SK-N-SH treated with all-trans-retinoic acid at 6 μM for 48 hours (cell line): ENCODE data around the gene BEGAIN.

ENCODE experiments used
- ATAC-seq: fragments of 200-7000 bp; cut with Tn5 transposase; 3 replicates; pipeline ENCODE4 v1.9.1; 2020; ENCODE audit warnings: mild to moderate bottlenecking, moderate library complexity
- ARNTL ChIP-seq: fragments of 450-650 bp; formaldehyde crosslinking; IDR thresholded peaks from 2 replicates; pipeline ENCODE4 v1.5.0; 2020; ENCODE audit warnings: low read depth, mild to moderate bottlenecking, moderate library complexity, borderline replicate concordance
- BACH2 ChIP-seq: fragments of 250-450 bp; sonication (Bioruptor Pico); IDR thresholded peaks from 2 replicates; pipeline ENCODE4 v1.9.0; 2021; ENCODE audit warnings: mild to moderate bottlenecking, borderline replicate concordance
- CREB5 ChIP-seq: fragments of 250-450 bp; sonication (Bioruptor Pico); IDR thresholded peaks from 2 replicates; pipeline ENCODE4 v1.5.1; 2020; ENCODE audit warnings: low read depth, mild to moderate bottlenecking, moderate library complexity
- CSDC2 ChIP-seq: fragments of 250-450 bp; sonication (Bioruptor Pico); IDR thresholded peaks from 2 replicates; pipeline ENCODE4 v1.5.0; 2020; ENCODE audit warnings: mild to moderate bottlenecking, moderate library complexity
- CSRNP3 ChIP-seq: fragments of 250-450 bp; sonication (Bioruptor Pico); IDR thresholded peaks from 2 replicates; pipeline ENCODE4 v1.5.1; 2021; ENCODE audit warnings: mild to moderate bottlenecking, moderate library complexity
- ESRRG ChIP-seq: fragments of 250-450 bp; sonication (Bioruptor Pico); IDR thresholded peaks from 2 replicates; pipeline ENCODE4 v1.6.1; 2021; ENCODE audit warnings: mild to moderate bottlenecking
- GLIS3 ChIP-seq: fragments of 250-450 bp; sonication (Bioruptor Pico); IDR thresholded peaks from 2 replicates; pipeline ENCODE4 v1.5.0; 2020; ENCODE audit warnings: mild to moderate bottlenecking, moderate library complexity
- ISL1 ChIP-seq: fragments of 250-450 bp; sonication (Bioruptor Pico); IDR thresholded peaks from 2 replicates; pipeline ENCODE4 v2.1.2; 2022; ENCODE audit warnings: mild to moderate bottlenecking, moderate library complexity
- OSR1 ChIP-seq: fragments of 250-450 bp; sonication (Bioruptor Pico); IDR thresholded peaks from 2 replicates; pipeline ENCODE4 v1.8.0; 2022; ENCODE audit warnings: moderate library complexity, mild to moderate bottlenecking, inconsistent platforms
- PATZ1 ChIP-seq: fragments of 250-450 bp; sonication (Bioruptor Pico); IDR thresholded peaks from 2 replicates; pipeline ENCODE4 v1.8.0; 2020; ENCODE audit warnings: mild to moderate bottlenecking, moderate library complexity, borderline replicate concordance
- PPARA ChIP-seq: fragments of 250-450 bp; sonication (Bioruptor Pico); IDR thresholded peaks from 2 replicates; pipeline ENCODE4 v1.5.0; 2020; ENCODE audit warnings: mild to moderate bottlenecking, borderline replicate concordance
- RARB ChIP-seq: fragments of 250-450 bp; sonication (Bioruptor Pico); IDR thresholded peaks from 2 replicates; pipeline ENCODE4 v1.8.0; 2021; ENCODE audit warnings: mild to moderate bottlenecking, moderate library complexity
- SNAI2 ChIP-seq: fragments of 250-450 bp; sonication (Bioruptor Pico); IDR thresholded peaks from 2 replicates; pipeline ENCODE4 v1.5.0; 2020; ENCODE audit warnings: mild to moderate bottlenecking, moderate library complexity
- TCF4 ChIP-seq: fragments of 250-450 bp; sonication (Bioruptor Pico); IDR thresholded peaks from 2 replicates; pipeline ENCODE4 v1.8.0; 2021; ENCODE audit warnings: mild to moderate bottlenecking, moderate library complexity, borderline replicate concordance
- TOX ChIP-seq: fragments of 250-450 bp; sonication (Bioruptor Pico); IDR thresholded peaks from 2 replicates; pipeline ENCODE4 v1.8.0; 2021; ENCODE audit warnings: mild to moderate bottlenecking, moderate library complexity, borderline replicate concordance
- TSHZ2 ChIP-seq: fragments of 250-450 bp; sonication (Bioruptor Pico); IDR thresholded peaks from 2 replicates; pipeline ENCODE4 v1.5.0; 2020; ENCODE audit warnings: mild to moderate bottlenecking, moderate library complexity
- ZC3H10 ChIP-seq: fragments of 250-450 bp; sonication (Bioruptor Pico); IDR thresholded peaks from 2 replicates; pipeline ENCODE4 v1.5.1; 2021; ENCODE audit warnings: mild to moderate bottlenecking, moderate library complexity
- ZFP3 ChIP-seq: fragments of 250-450 bp; sonication (Bioruptor Pico); IDR thresholded peaks from 2 replicates; pipeline ENCODE4 v1.5.0; 2020; ENCODE audit warnings: mild to moderate bottlenecking, moderate library complexity
- ZFP30 ChIP-seq: fragments of 450-650 bp; formaldehyde crosslinking; IDR thresholded peaks from 2 replicates; pipeline ENCODE4 v1.5.0; 2022; ENCODE audit warnings: mild to moderate bottlenecking, moderate library complexity
- ZNF565 ChIP-seq: fragments of 450-650 bp; formaldehyde crosslinking; conservative IDR thresholded peaks from 2 replicates; pipeline ENCODE4 v1.5.0; 2020; ENCODE audit warnings: low read depth, mild to moderate bottlenecking, moderate library complexity
- ZNF70 ChIP-seq: fragments of 450-650 bp; formaldehyde crosslinking; IDR thresholded peaks from 2 replicates; pipeline ENCODE4 v1.5.0; 2020; ENCODE audit warnings: mild to moderate bottlenecking, moderate library complexity
- ZNF8 ChIP-seq: fragments of 450-650 bp; formaldehyde crosslinking; IDR thresholded peaks from 2 replicates; pipeline ENCODE4 v1.5.0; 2020; ENCODE audit warnings: mild to moderate bottlenecking, moderate library complexity

BEGAIN gene

GRCh38 chr14:100634026-100634425 is 46.8 kb upstream of the BEGAIN start:
- ATAC-seq, result no peak

GRCh38 chr14:100633406-100633805 is 46.2 kb upstream of the BEGAIN start:
- no peak for TF ChIP-seq ZNF8 (CRISPR knock-in tag)
- TF ChIP-seq ZC3H10 (CRISPR knock-in tag), result no peak
- TF ChIP-seq PPARA (CRISPR knock-in tag), result no peak
- no peak for TF ChIP-seq ISL1
- TF ChIP-seq ARNTL, result no peak
- no peak for ATAC-seq

More at GRCh38 chr14:100634026-100634425, 46.8 kb upstream of the BEGAIN start:
- TF ChIP-seq ISL1 (no peak), ESRRG (CRISPR knock-in tag) (no peak), ARNTL (no peak), PATZ1 (CRISPR knock-in tag) (no peak), CSRNP3 (CRISPR knock-in tag) (no peak), RARB (CRISPR knock-in tag) (no peak)

- ATAC-seq, result no peak
- TF ChIP-seq ESRRG (CRISPR knock-in tag) (no peak), ZC3H10 (CRISPR knock-in tag) (no peak), SNAI2 (CRISPR knock-in tag) (no peak), BACH2 (no peak), ZFP3 (no peak), CSDC2 (no peak), TOX (CRISPR knock-in tag) (no peak), ISL1 (no peak), ZNF565 (CRISPR knock-in tag) (no peak), GLIS3 (CRISPR knock-in tag) (no peak), OSR1 (CRISPR knock-in tag) (no peak), TSHZ2 (CRISPR knock-in tag) (no peak), ZNF70 (no peak), TCF4 (CRISPR knock-in tag) (no peak), PPARA (CRISPR knock-in tag) (no peak), RARB (CRISPR knock-in tag) (no peak), CSRNP3 (CRISPR knock-in tag) (no peak), ZNF8 (CRISPR knock-in tag) (no peak), ZFP30 (CRISPR knock-in tag) (no peak)
These were observed 42.5 kb upstream of the BEGAIN start for GRCh38 chr14:100629696-100630095.

- no peak for ATAC-seq
- no peak for TF ChIP-seq CREB5 (CRISPR knock-in tag)
- no peak for TF ChIP-seq RARB (CRISPR knock-in tag)
- TF ChIP-seq CSDC2, result no peak
- TF ChIP-seq OSR1 (CRISPR knock-in tag), result no peak
- no peak for TF ChIP-seq ZNF8 (CRISPR knock-in tag)
- TF ChIP-seq BACH2, result no peak
- TF ChIP-seq TCF4 (CRISPR knock-in tag), result no peak
These were observed 41.9 kb upstream of the BEGAIN start for GRCh38 chr14:100629098-100629497.
